ENCODE data around the gene LIN37.

The LIN37 gene

GRCh38 chr19:35729763-35730162, 18.6 kb upstream of the LIN37 start:
- Histone ChIP-seq H2AFZ (ENCODE audit: low read depth) (no peak overlapping the region), H3K4me2 (no peak overlapping the region), H3K36me3 (ENCODE audit: insufficient read depth) (peaks cover 5% of the 10 kb centered on the region; the same call in 1 of the 2 replicates), H3K4me1 (ENCODE audit: low read depth, poor library complexity, severe bottlenecking) (no peaks in the 10 kb centered on the region), H3K4me3 (IDR thresholded peaks at IDR 0.05; ENCODE audit: insufficient read depth, low read depth, low read length) (no peak overlapping the region), H3K9ac (no peak overlapping the region), H3K79me2 (ENCODE audit: insufficient read depth, low read depth) (0 out of 2 replicates have a peak, but pooled peaks cover 3% of the 10 kb centered on the region), H4K20me1 (ENCODE audit: insufficient read depth) (no peaks in the 10 kb centered on the region), H3K27ac (no peak overlapping the region), H3K27me3 (ENCODE audit: insufficient read depth, low read depth) (no peaks in the 10 kb centered on the region)
- TF ChIP-seq CTCF (conservative IDR thresholded peaks at IDR 0.05; ENCODE audit: low read depth, low read length) = no peak

GRCh38 chr19:35730326-35730725, 18.1 kb upstream of the LIN37 start:
- 0 out of 2 replicates have a peak, but pooled peaks cover 3% of the 10 kb centered on the region for H3K79me2 ChIP-seq (ENCODE audit: insufficient read depth, low read depth)
- no peaks in the 10 kb centered on the region for H3K27me3 ChIP-seq (ENCODE audit: insufficient read depth, low read depth)
- no peaks in the 10 kb centered on the region for H3K4me1 ChIP-seq (ENCODE audit: low read depth, poor library complexity, severe bottlenecking)
- no peak overlapping the region for H3K4me2 ChIP-seq
- H4K20me1 ChIP-seq (ENCODE audit: insufficient read depth) = no peaks in the 10 kb centered on the region
- H3K36me3 ChIP-seq (ENCODE audit: insufficient read depth) = 0 out of 2 replicates have a peak, but pooled peaks cover 5% of the 10 kb centered on the region
- no peak overlapping the region for H2AFZ ChIP-seq (ENCODE audit: low read depth)
- H3K27ac ChIP-seq = no peak overlapping the region
- H3K9ac ChIP-seq = no peak overlapping the region
- no peak for TF ChIP-seq CTCF (conservative IDR thresholded peaks at IDR 0.05; ENCODE audit: low read depth, low read length)
- no peak overlapping the region for H3K4me3 ChIP-seq (IDR thresholded peaks at IDR 0.05; ENCODE audit: insufficient read depth, low read depth, low read length)

- no peak for TF ChIP-seq CTCF (conservative IDR thresholded peaks at IDR 0.05; ENCODE audit: low read depth, low read length)
- H3K9ac ChIP-seq = no peak overlapping the region
- H3K36me3 ChIP-seq (ENCODE audit: insufficient read depth) = 0 out of 2 replicates have a peak, but pooled peaks cover 5% of the 10 kb centered on the region
Observed at GRCh38 chr19:35731353-35731752, 17.0 kb upstream of the LIN37 start.

GRCh38 chr19:35731779-35732405, 16.5 kb upstream of the LIN37 start:
- Histone ChIP-seq H3K9ac (no peak overlapping the region), H4K20me1 (ENCODE audit: insufficient read depth) (no peaks in the 10 kb centered on the region), H3K4me1 (ENCODE audit: low read depth, poor library complexity, severe bottlenecking) (peaks cover 1% of the 10 kb centered on the region), H3K79me2 (ENCODE audit: insufficient read depth, low read depth) (no peaks in the 10 kb centered on the region), H2AFZ (ENCODE audit: low read depth) (no peak overlapping the region), H3K27ac (no peak overlapping the region), H3K4me3 (IDR thresholded peaks at IDR 0.05; ENCODE audit: insufficient read depth, low read depth, low read length) (no peak overlapping the region), H3K4me2 (no peak overlapping the region), H3K36me3 (ENCODE audit: insufficient read depth) (0 out of 2 replicates have a peak, but pooled peaks cover 5% of the 10 kb centered on the region), H3K27me3 (ENCODE audit: insufficient read depth, low read depth) (no peaks in the 10 kb centered on the region)
- TF ChIP-seq CTCF (conservative IDR thresholded peaks at IDR 0.05; ENCODE audit: low read depth, low read length) = no peak

More at GRCh38 chr19:35731353-35731752, 17.0 kb upstream of the LIN37 start:
- Histone ChIP-seq H3K4me3 (IDR thresholded peaks at IDR 0.05; ENCODE audit: insufficient read depth, low read depth, low read length) (no peak overlapping the region), H3K4me2 (no peak overlapping the region), H3K4me1 (ENCODE audit: low read depth, poor library complexity, severe bottlenecking) (no peaks in the 10 kb centered on the region), H3K27me3 (ENCODE audit: insufficient read depth, low read depth) (no peaks in the 10 kb centered on the region), H4K20me1 (ENCODE audit: insufficient read depth) (no peaks in the 10 kb centered on the region), H3K27ac (no peak overlapping the region), H2AFZ (ENCODE audit: low read depth) (no peak overlapping the region), H3K79me2 (ENCODE audit: insufficient read depth, low read depth) (0 out of 2 replicates have a peak, but pooled peaks cover under 1% of the 10 kb centered on the region)

Measured in KMS-11 (cell line).